HepG2 (cell line): ENCODE measurements around the gene ELOVL2. TPM values are rescaled to one million over a fixed set of nuclear protein-coding genes. Genes with fewer than 3 reads are reported as not detected.

ENCODE experiments used
- GATAD2A ChIP-seq: IDR thresholded peaks from 2 replicates; pipeline ENCODE4 v1.6.1; 2016
- HCFC1 ChIP-seq: fragments of 150-350 bp; IDR thresholded peaks from 2 replicates; pipeline ENCODE4 v1.6.1; 2014; ENCODE audit warnings: low read depth, low read length
- HMGA1 ChIP-seq: sonication (generic); formaldehyde crosslinking; conservative IDR thresholded peaks from 2 replicates; pipeline ENCODE4 v1.4.0; 2020; ENCODE audit warnings: missing genetic modification reagents
- HNF4G ChIP-seq, 2 experiments: sonication (generic) in 1 of 2; formaldehyde crosslinking in 1 of 2; IDR thresholded peaks; 2 replicates each; pipeline versions ENCODE4 v1.4.0 to v1.6.1; 2011 to 2020; ENCODE audit warnings: borderline replicate concordance in 2 of 2, low read depth in 2 of 2, mild to moderate bottlenecking in 2 of 2, low read length in 1 of 2, missing genetic modification reagents in 1 of 2, moderate library complexity in 1 of 2
- HOXA9 ChIP-seq: sonication (generic); formaldehyde crosslinking; IDR thresholded peaks from 2 replicates; pipeline ENCODE4 v1.8.1; 2022; ENCODE audit warnings: missing genetic modification reagents, mild to moderate bottlenecking, moderate library complexity, borderline replicate concordance
- KLF6 ChIP-seq: IDR thresholded peaks from 2 replicates; pipeline ENCODE4 v1.8.0; 2016; ENCODE audit warnings: missing biosample characterization, missing genetic modification reagents
- MIXL1 ChIP-seq: IDR thresholded peaks from 2 replicates; pipeline ENCODE4 v1.6.1; 2016
- NFRKB ChIP-seq: fragments of 450-650 bp; IDR thresholded peaks from 2 replicates; pipeline ENCODE4 v1.6.1; 2017
- POGZ ChIP-seq: sonication (generic); formaldehyde crosslinking; IDR thresholded peaks from 2 replicates; pipeline ENCODE4 v1.4.0; 2020; ENCODE audit warnings: mild to moderate bottlenecking, missing genetic modification reagents
- PPARG ChIP-seq: conservative IDR thresholded peaks from 2 replicates; pipeline ENCODE4 v1.6.1; 2016; ENCODE audit warnings: missing biosample characterization, missing genetic modification reagents
- RELA ChIP-seq: sonication (generic); formaldehyde crosslinking; IDR thresholded peaks from 2 replicates; pipeline ENCODE4 v1.4.0; 2020; ENCODE audit warnings: missing genetic modification reagents
- SATB2 ChIP-seq: sonication (generic); formaldehyde crosslinking; IDR thresholded peaks from 2 replicates; pipeline ENCODE4 v1.5.0; 2020; ENCODE audit warnings: missing genetic modification reagents
- SMAD3 ChIP-seq: sonication (generic); formaldehyde crosslinking; IDR thresholded peaks from 2 replicates; pipeline ENCODE4 v1.4.0; 2020; ENCODE audit warnings: missing genetic modification reagents
- TCF7 ChIP-seq: sonication (generic); IDR thresholded peaks from 2 replicates; pipeline ENCODE4 v1.6.1; 2016; ENCODE audit warnings: antibody characterized with exemption, low read depth
- TMF1 ChIP-seq: sonication (generic); formaldehyde crosslinking; IDR thresholded peaks from 2 replicates; pipeline ENCODE4 v1.8.1; 2022; ENCODE audit warnings: low read depth, missing genetic modification reagents
- TSC22D2 ChIP-seq: sonication (generic); formaldehyde crosslinking; IDR thresholded peaks from 2 replicates; pipeline ENCODE4 v1.5.1; 2020; ENCODE audit warnings: missing genetic modification reagents, mild to moderate bottlenecking, borderline replicate concordance
- ZNF10 ChIP-seq: sonication (generic); formaldehyde crosslinking; IDR thresholded peaks from 2 replicates; pipeline ENCODE4 v1.4.0; 2020; ENCODE audit warnings: mild to moderate bottlenecking, low read depth, missing genetic modification reagents, borderline replicate concordance
- ZNF235 ChIP-seq: sonication (generic); formaldehyde crosslinking; IDR thresholded peaks from 2 replicates; pipeline ENCODE4 v1.8.1; 2023; ENCODE audit warnings: mild to moderate bottlenecking, missing genetic modification reagents, borderline replicate concordance
- ZNF24 ChIP-seq: fragments of 450-650 bp; IDR thresholded peaks from 2 replicates; pipeline ENCODE4 v1.6.1; 2017; ENCODE audit warnings: antibody characterized with exemption, mild to moderate bottlenecking
- ZNF253 ChIP-seq: sonication (generic); formaldehyde crosslinking; IDR thresholded peaks from 2 replicates; pipeline ENCODE4 v1.8.0; 2022; ENCODE audit warnings: mild to moderate bottlenecking, missing genetic modification reagents, borderline replicate concordance
- ZNF510 ChIP-seq: sonication (generic); formaldehyde crosslinking; IDR thresholded peaks from 2 replicates; pipeline ENCODE4 v1.4.0; 2020; ENCODE audit warnings: low read depth, mild to moderate bottlenecking, missing genetic modification reagents
- ZNF616 ChIP-seq: sonication (generic); formaldehyde crosslinking; IDR thresholded peaks from 2 replicates; pipeline ENCODE4 v1.5.0; 2020; ENCODE audit warnings: low read depth, mild to moderate bottlenecking, missing genetic modification reagents
- ZNF773 ChIP-seq: sonication (generic); formaldehyde crosslinking; IDR thresholded peaks from 2 replicates; pipeline ENCODE4 v1.4.0; 2020; ENCODE audit warnings: missing genetic modification reagents, borderline replicate concordance
- ZNF788 ChIP-seq: sonication (generic); formaldehyde crosslinking; IDR thresholded peaks from 2 replicates; pipeline ENCODE4 v1.5.0; 2020; ENCODE audit warnings: mild to moderate bottlenecking, missing genetic modification reagents, borderline replicate concordance
- polyA plus RNA-seq, 8 experiments: library from polyadenylated mRNA; depleted of rRNA in 3 of 8; stranded (reverse) in 7 of 8; unstranded in 1 of 8; fragments of >200 nt; fragmentation: Illumina TruSeq in 4 of 8; extraction: Trizol in 4 of 8; gene quantifications; 2 replicates each; pipeline versions ENCODE4 v1.2.1 to v1.2.3, GENCODE V29; 2011 to 2016; ENCODE audit warnings: low read depth in 4 of 8, missing spikeins in 1 of 8, mixed read lengths in 1 of 8; ENCODE audit not compliant: insufficient read depth in 1 of 8
- total RNA-seq, 5 experiments: library from RNA; depleted of rRNA; stranded (reverse); fragments of >200 nt; fragmentation: Illumina TruSeq; extraction: Trizol; gene quantifications; 2 replicates each; pipeline ENCODE4 v1.2.3, GENCODE V29; 2016; ENCODE audit warnings: low read depth in 1 of 5
- TF ChIP-seq, protein P1 (sequence below): sonication (generic); formaldehyde crosslinking; IDR thresholded peaks from 2 replicates; pipeline ENCODE4 v1.5.0; 2020; ENCODE audit warnings: missing genetic modification reagents
- TF ChIP-seq, protein P2 (sequence below): sonication (generic); formaldehyde crosslinking; IDR thresholded peaks from 2 replicates; pipeline ENCODE4 v1.5.0; 2020; ENCODE audit warnings: mild to moderate bottlenecking, low read depth, missing genetic modification reagents, borderline replicate concordance
- TF ChIP-seq, protein P3 (sequence below): sonication (generic); formaldehyde crosslinking; IDR thresholded peaks from 2 replicates; pipeline ENCODE4 v1.8.1; 2023; ENCODE audit warnings: missing genetic modification reagents, mild to moderate bottlenecking, borderline replicate concordance
- TF ChIP-seq, protein P4 (sequence below): sonication (generic); formaldehyde crosslinking; IDR thresholded peaks from 2 replicates; pipeline ENCODE4 v1.8.1; 2023; ENCODE audit warnings: mild to moderate bottlenecking, moderate library complexity, missing genetic modification reagents

Gene ELOVL2
- total and polyA plus RNA-seq, 2 of the 13 experiments (the other 11 are each of a cell fraction or from before 2014, with no cell fraction given), result 43.6 to 65.4 TPM

DNA sequence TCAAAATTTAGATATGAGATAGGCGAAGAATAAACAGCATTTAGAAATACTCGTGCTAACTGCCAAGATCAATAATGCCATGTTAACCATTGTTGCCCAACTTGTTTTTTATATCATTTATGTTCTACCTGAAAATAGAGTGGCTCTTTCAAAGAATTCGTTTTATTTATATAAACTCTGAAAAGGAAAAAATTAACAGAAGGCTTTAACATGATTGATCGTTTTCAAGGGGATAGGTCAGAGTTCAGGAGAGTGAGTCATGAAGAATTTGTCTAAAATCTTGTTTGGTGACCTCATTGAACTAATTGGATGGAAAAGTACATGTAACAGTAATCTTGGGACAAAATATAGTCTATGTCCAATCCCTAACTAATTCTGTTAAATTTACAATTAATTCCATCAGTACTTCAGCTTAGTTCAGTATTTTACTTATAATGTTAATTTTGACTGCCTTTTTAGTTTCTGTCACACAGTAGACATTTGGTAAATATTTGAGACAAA is 11.1 kb upstream of the ELOVL2 start (continued):
- TF ChIP-seq HNF4G (IDR thresholded peaks at IDR 0.05; ENCODE audit: borderline replicate concordance, low read depth, low read length) (peak; percentile 53; the same call in 1 of the 2 replicates), HNF4G (CRISPR knock-in tag; IDR thresholded peaks at IDR 0.05; ENCODE audit: borderline replicate concordance, low read depth) (no peak), ZNF773 (CRISPR knock-in tag) (no peak), ZNF24 (no peak), HMGA1 (no peak), PPARG (peak; percentile 95), ZNF253 (CRISPR knock-in tag) (no peak), TMF1 (CRISPR knock-in tag) (no peak), TSC22D2 (no peak), MIXL1 (CRISPR knock-in tag) (peak; percentile 81; the same call in 1 of the 2 replicates), HOXA9 (CRISPR knock-in tag) (no peak), ZNF510 (CRISPR knock-in tag) (no peak), NFRKB (no peak), ZNF788 (no peak), KLF6 (CRISPR knock-in tag) (no peak), RELA (CRISPR knock-in tag) (no peak), ZNF616 (CRISPR knock-in tag) (no peak), SATB2 (no peak), HCFC1 (no peak), ZNF10 (CRISPR knock-in tag) (no peak), SMAD3 (peak; percentile 37; the same call in 1 of the 2 replicates), ZNF235 (CRISPR knock-in tag) (no peak), TCF7 (peak; percentile 20; the same call in 1 of the 2 replicates), POGZ (CRISPR knock-in tag) (no peak; the same call in 1 of the 2 replicates), GATAD2A (peak; percentile 87)
- TF ChIP-seq, protein P1, sequence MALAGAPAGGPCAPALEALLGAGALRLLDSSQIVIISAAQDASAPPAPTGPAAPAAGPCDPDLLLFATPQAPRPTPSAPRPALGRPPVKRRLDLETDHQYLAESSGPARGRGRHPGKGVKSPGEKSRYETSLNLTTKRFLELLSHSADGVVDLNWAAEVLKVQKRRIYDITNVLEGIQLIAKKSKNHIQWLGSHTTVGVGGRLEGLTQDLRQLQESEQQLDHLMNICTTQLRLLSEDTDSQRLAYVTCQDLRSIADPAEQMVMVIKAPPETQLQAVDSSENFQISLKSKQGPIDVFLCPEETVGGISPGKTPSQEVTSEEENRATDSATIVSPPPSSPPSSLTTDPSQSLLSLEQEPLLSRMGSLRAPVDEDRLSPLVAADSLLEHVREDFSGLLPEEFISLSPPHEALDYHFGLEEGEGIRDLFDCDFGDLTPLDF (CRISPR knock-in tag), result no peak
- TF ChIP-seq, protein P2, sequence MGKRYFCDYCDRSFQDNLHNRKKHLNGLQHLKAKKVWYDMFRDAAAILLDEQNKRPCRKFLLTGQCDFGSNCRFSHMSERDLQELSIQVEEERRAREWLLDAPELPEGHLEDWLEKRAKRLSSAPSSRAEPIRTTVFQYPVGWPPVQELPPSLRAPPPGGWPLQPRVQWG, result no peak
- TF ChIP-seq, protein P3, sequence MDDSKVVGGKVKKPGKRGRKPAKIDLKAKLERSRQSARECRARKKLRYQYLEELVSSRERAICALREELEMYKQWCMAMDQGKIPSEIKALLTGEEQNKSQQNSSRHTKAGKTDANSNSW (CRISPR knock-in tag), result no peak
- TF ChIP-seq, protein P4, sequence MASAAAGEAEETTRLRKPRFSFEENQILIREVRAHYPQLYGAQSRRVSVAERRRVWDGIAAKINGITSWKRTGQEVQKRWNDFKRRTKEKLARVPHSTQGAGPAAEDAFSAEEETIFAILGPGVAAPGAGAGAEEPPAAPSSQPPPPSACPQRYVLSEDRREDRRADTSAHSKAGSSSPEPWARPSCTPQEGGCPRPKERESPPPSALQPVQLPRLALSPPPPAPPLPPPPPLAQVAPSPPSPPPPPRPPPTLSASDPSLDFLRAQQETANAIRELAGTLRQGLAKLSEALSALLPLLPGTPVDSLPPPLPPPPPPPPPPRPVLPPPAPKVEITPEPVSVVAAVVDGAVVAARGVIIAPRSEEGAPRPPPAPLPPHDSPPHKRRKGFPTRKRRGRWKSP (CRISPR knock-in tag), result no peak
